SW 1271 (cell line): ENCODE data around the gene ARHGAP44.
A peak's percentile ranks its signal among the peaks of the same experiment; 100 is the strongest.

ENCODE experiments used
- DNase-seq, 2 experiments: peaks; one replicate each; lab custom pipeline; 2025; lab: John Stamatoyannopoulos, UW

The ARHGAP44 gene

GRCh38 chr17:13024526-13025257 is 235.4 kb downstream of the ARHGAP44 start:
- DNase-seq, result peak in 1 of 2 experiments; percentile 65

DNA sequence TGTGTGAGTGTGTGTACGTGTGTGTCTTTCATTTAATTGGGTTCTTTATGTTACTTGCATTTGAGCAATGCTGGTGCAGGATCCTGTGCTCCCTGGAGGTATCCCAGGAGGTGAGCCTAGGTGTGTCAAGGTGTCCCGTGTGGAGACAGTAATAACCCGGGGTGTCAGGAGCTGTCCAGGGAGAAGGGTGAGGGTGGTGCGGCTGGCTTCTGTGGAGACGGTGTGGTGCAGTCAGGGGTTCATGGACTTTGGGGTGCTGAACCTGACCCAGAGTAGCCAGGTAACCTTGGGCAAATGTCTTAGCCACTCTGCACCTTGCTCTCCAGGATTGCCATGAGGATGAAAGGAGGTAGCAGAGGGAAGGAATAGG is 235.9 kb downstream of the ARHGAP44 start:
- DNase-seq, result no peak

GRCh38 chr17:13025687-13026086 is 236.4 kb downstream of the ARHGAP44 start:
- DNase-seq, result no peak

DNA sequence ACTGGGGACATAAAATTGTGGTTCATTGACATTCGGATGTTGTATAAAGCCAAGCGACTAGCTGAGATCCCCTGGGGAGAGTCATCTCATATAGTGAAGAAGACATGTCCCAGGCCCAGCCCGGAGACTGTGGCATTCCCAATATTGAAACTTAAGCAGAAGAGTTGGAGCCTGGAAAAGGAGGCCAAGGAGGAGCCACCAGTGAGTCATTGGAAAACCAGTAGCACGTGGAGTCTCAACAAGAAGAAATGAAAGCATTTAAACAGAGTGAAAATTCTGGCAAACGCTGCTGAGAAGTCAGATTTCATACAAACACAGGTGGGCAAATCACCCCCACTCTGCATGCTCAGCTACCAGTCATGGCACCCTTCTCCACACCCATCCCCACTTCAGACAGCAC is 237.9 kb downstream of the ARHGAP44 start:
- no peak for DNase-seq

GRCh38 chr17:13029340-13029739 is 240.0 kb downstream of the ARHGAP44 start:
- DNase-seq, result no peak

DNA sequence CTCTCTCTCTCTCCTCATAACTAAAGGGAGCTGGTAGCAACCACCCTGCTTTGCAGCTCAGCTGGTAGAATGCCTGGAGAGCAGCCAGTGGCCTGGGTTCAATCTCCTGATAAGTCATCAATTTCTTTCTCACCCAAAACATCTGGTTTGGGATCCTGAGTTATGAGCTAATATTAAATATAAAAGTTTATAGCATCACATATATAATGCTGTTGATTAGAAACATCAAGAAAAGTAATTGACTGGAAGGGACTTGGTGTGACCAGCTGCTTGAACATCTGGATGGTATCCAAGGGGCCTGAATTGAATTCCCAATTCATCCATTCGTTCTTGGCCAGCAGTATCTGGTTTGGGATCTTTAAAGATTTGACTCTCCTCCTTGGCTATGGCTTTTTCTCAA is 240.8 kb downstream of the ARHGAP44 start:
- no peak for DNase-seq

DNA sequence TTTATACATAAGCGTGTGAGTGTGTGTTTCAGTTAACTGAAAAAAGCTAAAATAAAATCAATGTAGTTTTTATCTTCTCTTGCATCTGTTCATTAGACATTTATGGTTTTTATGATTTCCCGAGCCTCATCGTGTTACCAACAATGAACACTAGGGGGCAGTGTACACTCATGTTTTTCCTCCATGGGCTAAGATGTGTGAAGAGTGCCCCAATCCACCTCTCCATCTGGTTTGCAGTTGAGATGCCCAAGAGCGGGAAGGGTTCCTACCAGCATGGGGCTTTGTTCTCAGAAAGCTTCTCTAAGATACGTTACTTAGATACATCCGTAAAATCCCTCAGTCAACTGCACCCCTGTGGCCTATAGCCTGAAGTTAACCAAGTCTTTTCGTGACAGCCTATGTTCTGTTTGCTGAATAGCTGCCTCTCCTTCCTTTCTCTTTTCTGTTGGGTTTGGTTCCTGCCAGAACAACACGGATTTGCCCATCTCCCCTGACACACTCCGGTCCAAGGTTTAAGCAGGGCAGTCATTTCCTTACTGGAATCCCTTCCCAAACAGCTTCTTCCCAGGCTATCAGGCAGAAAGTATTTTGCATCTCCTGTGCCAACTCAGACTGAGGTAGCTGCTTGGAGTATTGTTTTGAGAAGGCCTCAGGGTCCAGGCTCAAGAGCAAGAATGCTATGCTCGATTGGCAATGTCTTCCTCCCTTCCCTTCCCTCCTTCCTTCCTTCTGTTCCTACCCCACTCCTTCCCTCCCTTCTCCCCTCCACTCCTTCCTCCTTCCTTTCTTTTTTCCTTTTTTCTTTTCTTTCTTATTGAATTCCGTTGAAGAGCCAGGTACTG is 241.4 kb downstream of the ARHGAP44 start:
- peak in 1 of 2 experiments; percentile 47 for DNase-seq

GRCh38 chr17:13031718-13032350 is 242.5 kb downstream of the ARHGAP44 start:
- DNase-seq, result peak in 1 of 2 experiments; percentile 53

DNA sequence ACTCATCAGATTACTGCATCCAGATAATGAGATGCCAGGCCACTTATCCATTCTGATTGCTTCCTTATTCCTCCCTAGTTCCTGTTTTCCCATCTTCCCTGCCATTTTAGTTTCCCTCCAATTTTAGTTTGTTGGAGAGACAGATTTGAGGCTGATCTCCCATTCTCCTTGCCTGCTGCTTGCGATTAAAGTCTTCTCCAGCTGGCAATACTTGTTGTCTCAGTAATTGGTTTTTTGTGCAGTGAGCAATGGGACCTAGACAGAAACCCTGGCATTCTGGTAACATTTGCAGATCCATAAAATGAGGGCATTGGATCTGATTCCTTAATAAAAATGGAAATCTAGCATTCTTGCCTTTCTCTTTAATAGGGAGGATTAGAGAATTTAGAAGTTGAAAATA is 246.1 kb downstream of the ARHGAP44 start:
- DNase-seq, result no peak

DNA sequence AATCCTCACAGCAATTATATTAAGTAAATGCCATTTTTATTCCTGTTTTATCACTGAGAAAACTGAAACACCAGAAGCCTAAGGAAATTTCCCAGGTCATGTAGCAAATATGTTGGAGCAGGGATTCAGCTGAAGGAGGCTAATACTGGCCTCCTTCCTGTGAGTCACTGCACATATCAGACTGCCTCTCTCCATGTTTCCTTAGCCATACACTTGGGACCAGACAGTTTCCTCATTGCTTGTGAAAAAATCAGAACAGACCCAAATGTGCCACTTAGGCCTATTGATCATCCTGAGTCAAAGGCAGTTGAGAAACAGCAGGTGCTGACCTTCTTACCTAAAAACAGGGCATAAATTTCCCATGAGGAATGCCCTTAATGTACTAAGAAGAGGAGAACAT is 247.5 kb downstream of the ARHGAP44 start:
- no peak for DNase-seq

DNA sequence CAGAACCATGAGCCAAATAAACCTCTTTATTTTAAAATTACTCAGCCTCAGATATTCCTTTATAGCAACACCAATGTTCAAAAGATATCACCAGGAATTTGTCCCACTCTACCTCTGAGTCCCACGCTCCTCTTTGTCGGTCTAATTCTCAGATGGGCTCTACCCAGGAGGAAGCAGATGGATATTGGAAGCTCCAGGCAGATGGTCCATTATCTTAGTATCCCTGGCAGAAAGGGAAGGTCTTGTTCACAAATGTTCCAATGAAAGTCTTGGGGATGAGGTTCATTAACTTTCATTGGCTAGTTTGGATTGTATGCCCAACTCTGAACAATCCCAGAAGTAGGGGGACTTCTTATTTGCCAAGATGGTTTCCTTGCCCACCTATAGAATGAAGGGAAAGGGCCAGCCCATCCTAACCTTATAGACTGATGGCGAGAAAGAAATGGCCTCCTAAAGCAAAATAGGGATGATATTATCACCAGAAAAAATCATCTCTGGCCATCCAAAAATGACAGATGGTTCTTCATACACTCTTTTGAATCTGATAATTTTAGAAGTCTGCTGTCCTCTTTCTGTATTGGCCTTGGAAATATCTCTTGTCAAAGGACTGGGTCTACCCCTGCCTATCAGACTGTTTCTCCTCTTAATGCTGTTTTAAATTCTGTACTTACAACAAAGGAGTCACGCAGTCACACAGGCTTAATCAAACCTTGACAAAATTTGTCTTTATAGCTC is 249.8 kb downstream of the ARHGAP44 start:
- no peak for DNase-seq
